Calu3 (cell line): ENCODE measurements around the gene PSORS1C2. TPM values are rescaled to one million over a fixed set of nuclear protein-coding genes. Genes with fewer than 3 reads are reported as not detected.
A peak's percentile ranks its signal among the peaks of the same experiment; 100 is the strongest.

Experiments used
- BruUV-seq: library from RNA; stranded (reverse); fragments of 400-500 nt; replicated peaks from 2 replicates; lab custom pipeline; 2021; lab: Mats Ljungman, UMichigan
- CTCF ChIA-PET: fragments of 300-600 bp; sonication (Branson Sonifier 250); formaldehyde crosslinking; loops from one replicate; lab custom pipeline; 2022; ENCODE audit warnings: antibody characterized with exemption; lab: Charles Lee
- DNase-seq: peaks from one replicate; pipeline ENCODE4 v3.0.0; 2022
- H3K27ac Mint-ChIP-seq: one replicate; pipeline ENCODE4 v1.8.0; 2022; ENCODE audit warnings: mixed read lengths; ENCODE audit not compliant: unreplicated experiment
- H3K27me3 Mint-ChIP-seq: one replicate; pipeline ENCODE4 v1.8.0; 2022; ENCODE audit warnings: mixed read lengths; ENCODE audit not compliant: unreplicated experiment
- H3K36me3 Mint-ChIP-seq: one replicate; pipeline ENCODE4 v1.8.0; 2022; ENCODE audit warnings: mild to moderate bottlenecking, moderate library complexity, mixed read lengths; ENCODE audit not compliant: insufficient read depth, unreplicated experiment
- H3K4me1 Mint-ChIP-seq: one replicate; pipeline ENCODE4 v1.8.0; 2022; ENCODE audit warnings: mild to moderate bottlenecking, low read depth, mixed read lengths; ENCODE audit not compliant: unreplicated experiment
- H3K4me3 Mint-ChIP-seq: one replicate; pipeline ENCODE4 v1.8.0; 2022; ENCODE audit warnings: mild to moderate bottlenecking, low read depth, moderate library complexity, mixed read lengths; ENCODE audit not compliant: unreplicated experiment
- H3K9me3 Mint-ChIP-seq: one replicate; pipeline ENCODE4 v1.8.0; 2022; ENCODE audit warnings: low read depth, mixed read lengths; ENCODE audit not compliant: unreplicated experiment
- CTCF ChIP-seq: fragments of 200-600 bp; IDR thresholded peaks from one replicate; pipeline ENCODE4 v1.8.0; 2022; ENCODE audit warnings: antibody characterized with exemption; ENCODE audit not compliant: unreplicated experiment
- intact Hi-C: fragments of 100-400 bp; cut with micrococcal nuclease; formaldehyde crosslinking; loops from one replicate; pipeline ENCODE4 v1.10.0; 2022; ENCODE audit not compliant: unreplicated experiment
- total RNA-seq: library from RNA; stranded (reverse); gene quantifications from 2 replicates; pipeline ENCODE4 v1.2.3, GENCODE V29; 2022

Gene PSORS1C2
- total RNA-seq, 1 experiment from 2014 or later, result not detected

- intact Hi-C loops, result no loop called here
- no peak for DNase-seq
- CTCF ChIA-PET, result no interaction called here
- no TSS peak for BruUV-seq
- peaks cover 64% of the 10 kb centered on the region for H3K4me1 Mint-ChIP-seq
- TF ChIP-seq CTCF, result no peak
- H3K27me3 Mint-ChIP-seq, result no peaks in the 10 kb centered on the region
- H3K36me3 Mint-ChIP-seq, result peaks cover 95% of the 10 kb centered on the region
- peak overlapping the region; percentile 15 for H3K27ac Mint-ChIP-seq
- H3K9me3 Mint-ChIP-seq, result no peaks in the 10 kb centered on the region
- peak overlapping the region; percentile 6 for H3K4me3 Mint-ChIP-seq
Observed at GRCh38 chr6:31175971-31176370, 37.1 kb upstream of the PSORS1C2 start.

GRCh38 chr6:31174378-31174777 is 35.5 kb upstream of the PSORS1C2 start:
- no TSS peak for BruUV-seq
- TF ChIP-seq CTCF, result no peak
- DNase-seq, result no peak
- no peaks in the 10 kb centered on the region for H3K9me3 Mint-ChIP-seq
- H3K27ac Mint-ChIP-seq, result no peak overlapping the region
- no peaks in the 10 kb centered on the region for H3K27me3 Mint-ChIP-seq
- intact Hi-C loops, result no loop called here
- peaks cover 63% of the 10 kb centered on the region for H3K4me1 Mint-ChIP-seq
- H3K36me3 Mint-ChIP-seq, result peaks cover 97% of the 10 kb centered on the region
- CTCF ChIA-PET, result interaction anchor here (1.0 kb wide), 1 partner anchor 13 kb away, joined by 3 read pairs; no protein-coding TSS in a partner anchor
- H3K4me3 Mint-ChIP-seq, result no peak overlapping the region

GRCh38 chr6:31173406-31173805 is 34.5 kb upstream of the PSORS1C2 start:
- Mint-ChIP-seq H3K27ac (peak overlapping the region; percentile 94), H3K4me3 (no peak overlapping the region), H3K4me1 (peaks cover 63% of the 10 kb centered on the region), H3K36me3 (peaks cover 93% of the 10 kb centered on the region), H3K27me3 (no peaks in the 10 kb centered on the region), H3K9me3 (no peaks in the 10 kb centered on the region)
- no peak for TF ChIP-seq CTCF
- BruUV-seq, result no TSS peak
- CTCF ChIA-PET, result no interaction called here
- no peak for DNase-seq
- intact Hi-C loops, result no loop called here

- H3K9me3 Mint-ChIP-seq, result no peaks in the 10 kb centered on the region
- no peak for TF ChIP-seq CTCF
- H3K4me1 Mint-ChIP-seq, result peaks cover 62% of the 10 kb centered on the region
- H3K36me3 Mint-ChIP-seq, result peaks cover 92% of the 10 kb centered on the region
- BruUV-seq, result no TSS peak
- H3K4me3 Mint-ChIP-seq, result no peak overlapping the region
- CTCF ChIA-PET, result interaction anchor here (1.0 kb wide), 1 partner anchor 102 kb away, joined by 3 read pairs; no protein-coding TSS in a partner anchor
- no peak for DNase-seq
- H3K27ac Mint-ChIP-seq, result peak overlapping the region; percentile 94
- intact Hi-C loops, result no loop called here
- no peaks in the 10 kb centered on the region for H3K27me3 Mint-ChIP-seq
Observed at GRCh38 chr6:31172973-31173384, 34.1 kb upstream of the PSORS1C2 start.
